K562 (cell line): ENCODE measurements around the gene DENND5B. TPM values are rescaled to one million over a fixed set of nuclear protein-coding genes. Genes with fewer than 3 reads are reported as not detected.
A peak's percentile ranks its signal among the peaks of the same experiment; 100 is the strongest.

Experiments
- ATAC-seq: fragments of 200-7000 bp; cut with Tn5 transposase; 3 replicates; pipeline ENCODE4 v1.9.1; 2020; ENCODE audit warnings: moderate library complexity
- BruUV-seq: library from RNA; stranded (reverse); fragments of 400-500 nt; replicated peaks from 2 replicates; lab custom pipeline; 2021; lab: Mats Ljungman, UMichigan
- CTCF ChIA-PET: fragments of 300-600 bp; formaldehyde crosslinking; extraction: SDS; loops from one replicate; lab custom pipeline; 2021; ENCODE audit warnings: low intra/inter-chr PET ratio; lab: Yijun Ruan, JAX
- POLR2A ChIA-PET: fragments of 300-600, 350-650 bp; sonication (Branson Sonifier 250); formaldehyde crosslinking; extraction: SDS; loops from one replicate; lab custom pipeline; 2021; ENCODE audit warnings: antibody characterized with exemption, inconsistent platforms; lab: Yijun Ruan, JAX
- DNase-seq, 4 experiments: peaks; one replicate each; pipeline versions ENCODE4 v3.0.0 to v3.0.0-alpha.2; 2011 to 2018; ENCODE audit warnings: low spot score in 3 of 4, mixed read lengths in 3 of 4; ENCODE audit errors: extremely low read depth in 1 of 4
- FAIRE-seq: peaks from 2 replicates; lab custom pipeline; 2011; peaks lifted over from hg19 to GRCh38; lab: Jason Lieb, UNC
- H2AFZ ChIP-seq: 2 replicates; pipeline ENCODE4 v1.6.0; 2011; ENCODE audit warnings: low read depth, low read length, control low read depth, inconsistent platforms
- H3K27ac ChIP-seq: fragments of 200-600 bp; 3 replicates; pipeline ENCODE4 v1.8.0; 2011; ENCODE audit warnings: low read depth, mild to moderate bottlenecking, control low read depth, inconsistent platforms, low read length, moderate library complexity, mixed read lengths; ENCODE audit errors: extremely low read depth
- H3K27me3 ChIP-seq, 2 experiments: fragments of 300-600 bp in 1 of 2; 2 replicates in 1 of 2; 3 replicates in 1 of 2; pipeline versions ENCODE4 v1.6.0 to v1.8.0; 2011; ENCODE audit warnings: inconsistent platforms in 2 of 2, low read length in 2 of 2, mild to moderate bottlenecking in 1 of 2, mixed read lengths in 1 of 2, moderate library complexity in 1 of 2; ENCODE audit not compliant: control insufficient read depth in 2 of 2, insufficient read depth in 2 of 2
- H3K36me3 ChIP-seq: fragments of 300-600 bp; 3 replicates; pipeline ENCODE4 v1.8.0; 2011; ENCODE audit warnings: mild to moderate bottlenecking, low read length, inconsistent platforms; ENCODE audit not compliant: control insufficient read depth, insufficient read depth
- H3K4me1 ChIP-seq, 2 experiments: fragments of 200-600 bp in 1 of 2; replicated peaks in 1 of 2; 2 replicates in 1 of 2; 3 replicates in 1 of 2; pipeline versions ENCODE4 v1.5.1 to v1.8.0; 2011; ENCODE audit warnings: inconsistent platforms in 2 of 2, low read length in 2 of 2, mild to moderate bottlenecking in 1 of 2, mixed read lengths in 1 of 2, moderate library complexity in 1 of 2; ENCODE audit not compliant: control insufficient read depth in 2 of 2, insufficient read depth in 2 of 2
- H3K4me2 ChIP-seq: 2 replicates; pipeline ENCODE4 v1.6.1; 2011; ENCODE audit warnings: low read length, control low read depth, inconsistent platforms, mixed read lengths; ENCODE audit not compliant: insufficient read depth
- H3K4me3 ChIP-seq: fragments of 200-600 bp; sonication (generic), shearing (Covaris generic); 2 replicates; pipeline ENCODE4 v1.5.1; 2016; ENCODE audit warnings: control low read depth, inconsistent platforms
- H3K79me2 ChIP-seq: fragments of 200-600 bp; 3 replicates; pipeline ENCODE4 v1.8.0; 2011; ENCODE audit warnings: low read length, inconsistent platforms; ENCODE audit not compliant: control insufficient read depth, insufficient read depth
- H3K9ac ChIP-seq, 2 experiments: 2 replicates each; pipeline versions ENCODE4 v1.6.0 to v1.6.1; 2011; ENCODE audit warnings: low read depth in 2 of 2, low read length in 2 of 2, control low read depth in 1 of 2, inconsistent platforms in 1 of 2, mild to moderate bottlenecking in 1 of 2, mixed read lengths in 1 of 2; ENCODE audit not compliant: insufficient read depth in 1 of 2
- H3K9me1 ChIP-seq: one replicate; pipeline ENCODE4 v1.6.0; 2011; ENCODE audit warnings: inconsistent platforms, mild to moderate bottlenecking, low read length, moderate library complexity; ENCODE audit not compliant: control insufficient read depth, insufficient read depth
- H3K9me3 ChIP-seq: replicated peaks from 2 replicates; pipeline ENCODE4 v1.5.1; 2011; ENCODE audit warnings: low read depth, low read length, inconsistent platforms; ENCODE audit not compliant: control insufficient read depth, insufficient read depth
- H4K20me1 ChIP-seq: replicated peaks from 2 replicates; pipeline ENCODE4 v1.6.1; 2011; ENCODE audit warnings: low read length, inconsistent platforms, mixed read lengths; ENCODE audit not compliant: control insufficient read depth, insufficient read depth
- BHLHE40 ChIP-seq: IDR thresholded peaks from 2 replicates; pipeline ENCODE4 v1.6.1; 2011; ENCODE audit warnings: low read length, improper control_type of control experiment
- CHD4 ChIP-seq: fragments of 200-600 bp; sonication (generic); IDR thresholded peaks from 3 replicates; pipeline ENCODE4 v1.6.1; 2012; ENCODE audit warnings: low read depth, mild to moderate bottlenecking, mixed read lengths, low read length, inconsistent platforms; ENCODE audit not compliant: insufficient read depth, insufficient replicate concordance, poor library complexity, severe bottlenecking
- CREB3L1 ChIP-seq: fragments of 450-650 bp; IDR thresholded peaks from 2 replicates; pipeline ENCODE4 v1.6.1; 2014; ENCODE audit warnings: low read depth, mild to moderate bottlenecking, moderate library complexity, borderline replicate concordance
- FOXK2 ChIP-seq, 2 experiments: fragments of 450-650 bp; IDR thresholded peaks in 1 of 2; conservative IDR thresholded peaks in 1 of 2; 2 replicates each; pipeline ENCODE4 v1.6.1; 2016; ENCODE audit warnings: low read depth in 2 of 2, mild to moderate bottlenecking in 1 of 2
- ID3 ChIP-seq, 2 experiments: fragments of 250-450 bp in 1 of 2; fragments of 450-650 bp in 1 of 2; sonication (Bioruptor Pico) in 1 of 2; IDR thresholded peaks; 2 replicates each; pipeline versions ENCODE4 v1.6.1 to v1.8.0; 2016 to 2021; ENCODE audit warnings: mild to moderate bottlenecking in 2 of 2, moderate library complexity in 2 of 2, missing compliant biosample characterization in 1 of 2, missing genetic modification characterization in 1 of 2
- KLF16 ChIP-seq: IDR thresholded peaks from 2 replicates; pipeline ENCODE4 v1.6.1; 2016; ENCODE audit warnings: antibody characterized with exemption
- MTA3 ChIP-seq: fragments of 450-650 bp; formaldehyde crosslinking; IDR thresholded peaks from 2 replicates; pipeline ENCODE4 v1.6.1; 2017; ENCODE audit warnings: mild to moderate bottlenecking, borderline replicate concordance
- POU5F1 ChIP-seq: fragments of 150-350 bp; IDR thresholded peaks from 2 replicates; pipeline ENCODE4 v1.6.1; 2014; ENCODE audit warnings: borderline replicate concordance, low read length, low read depth, mild to moderate bottlenecking; ENCODE audit not compliant: partially characterized antibody
- PPARD ChIP-seq: fragments of 250-450 bp; sonication (Bioruptor Pico); IDR thresholded peaks from 2 replicates; pipeline ENCODE4 v1.8.0; 2022; ENCODE audit warnings: inconsistent platforms, mild to moderate bottlenecking, moderate library complexity
- RFX5 ChIP-seq: IDR thresholded peaks from 2 replicates; pipeline ENCODE4 v1.6.1; 2011; ENCODE audit warnings: low read depth, mild to moderate bottlenecking, improper control_type of control experiment, low read length
- SIRT6 ChIP-seq: IDR thresholded peaks from one replicate; pipeline ENCODE4 v1.6.1; 2012; ENCODE audit warnings: low read depth, mild to moderate bottlenecking, control low read depth, inconsistent platforms, low read length, moderate library complexity
- SRSF1 ChIP-seq: fragments of 200-400 bp; formaldehyde crosslinking; IDR thresholded peaks from 2 replicates; pipeline ENCODE4 v1.6.1; 2017; ENCODE audit warnings: mild to moderate bottlenecking, low read depth, low read length, moderate library complexity
- TAF7 ChIP-seq: fragments of 450-650 bp; IDR thresholded peaks from 2 replicates; pipeline ENCODE4 v1.6.1; 2016; ENCODE audit warnings: missing genetic modification characterization, missing compliant biosample characterization
- YY1 ChIP-seq, 3 experiments: IDR thresholded peaks; 2 replicates each; pipeline ENCODE4 v1.6.1; 2011; ENCODE audit warnings: low read length in 2 of 3, mild to moderate bottlenecking in 2 of 3, moderate library complexity in 2 of 3, borderline replicate concordance in 1 of 3, control low read depth in 1 of 3, low read depth in 1 of 3; ENCODE audit not compliant: insufficient read depth in 3 of 3, insufficient replicate concordance in 2 of 3, control insufficient read depth in 1 of 3, insufficient read length in 1 of 3; ENCODE audit errors: extremely low read depth in 1 of 3
- ZNF445 ChIP-seq: fragments of 250-450 bp; sonication (Bioruptor Pico); IDR thresholded peaks from 2 replicates; pipeline ENCODE4 v1.4.0; 2020; ENCODE audit warnings: low read depth, mild to moderate bottlenecking, moderate library complexity
- ZNF830 ChIP-seq: fragments of 250-450 bp; sonication (Bioruptor Pico); IDR thresholded peaks from 2 replicates; pipeline ENCODE4 v1.5.0; 2021; ENCODE audit warnings: mild to moderate bottlenecking
- WGBS: fragments of 100-300 bp; shearing (Covaris generic); methylation state at CpG from one replicate; pipeline ENCODE4 v1.1.6; 2016; ENCODE audit warnings: low coverage, mixed read lengths; ENCODE audit not compliant: insufficient coverage; ENCODE audit errors: missing lambda C conversion rate; 5-methylcytosine and 5-hydroxymethylcytosine counted together
- in situ Hi-C: fragments of 300-500 bp; cut with MboI; formaldehyde crosslinking; loops from 4 replicates; pipeline ENCODE4 v1.15.0; 2018; ENCODE audit warnings: inconsistent platforms, mixed read lengths
- intact Hi-C: fragments of 100-400 bp; cut with micrococcal nuclease; formaldehyde crosslinking; loops from 2 replicates; pipeline ENCODE4 v1.14.2; 2022
- polyA plus RNA-seq, 8 experiments: library from polyadenylated mRNA; depleted of rRNA in 4 of 8; stranded (reverse) in 5 of 8; unstranded in 3 of 8; fragments of >200 nt; fragmentation: Nextera tagmentation in 2 of 8; fragmentation: Illumina TruSeq in 1 of 8; extraction: Ambion mirVana in 2 of 8; extraction: Trizol in 1 of 8; gene quantifications; 2 replicates each; pipeline versions ENCODE4 v1.2.1 to v1.2.3, GENCODE V29; 2011 to 2014; ENCODE audit warnings: inconsistent platforms in 1 of 8, missing spikeins in 1 of 8
- total RNA-seq, 7 experiments: library from RNA; depleted of rRNA in 6 of 7; stranded (reverse); fragments of >200 nt in 6 of 7; fragmentation: Illumina TruSeq in 2 of 7; extraction: Trizol in 2 of 7; gene quantifications; 2 replicates each; pipeline versions ENCODE4 v1.2.1 to v1.2.3, GENCODE V29; 2011 to 2021; ENCODE audit warnings: low replicate concordance in 1 of 7
- TF ChIP-seq, protein P1 (sequence below): fragments of 250-450 bp; sonication (Bioruptor Pico); IDR thresholded peaks from 2 replicates; pipeline ENCODE4 v1.5.0; 2021

DENND5B gene
- total and polyA plus RNA-seq, 9 of the 15 experiments (the other 6 are each of a cell fraction or from before 2014, with no cell fraction given) = 0.99 to 6.0 (median 3.6) TPM

GRCh38 chr12:31361730-31362114 lies 229.2 kb downstream of the DENND5B start:
- ATAC-seq (no peak), FAIRE-seq (no peak), DNase-seq (no peak)
- H3K9me1 ChIP-seq = no peaks in the 10 kb centered on the region
- H3K79me2 ChIP-seq = no peaks in the 10 kb centered on the region
- peak overlapping the region; percentile 98 for H2AFZ ChIP-seq
- H3K9ac ChIP-seq = peak overlapping the region in 1 of 2 experiments; percentile 51; a peak in 1 of 4 replicates
- H3K27ac ChIP-seq = no peak overlapping the region
- POLR2A ChIA-PET = interaction anchor here (0.6 to 2.0 kb wide), 3 partner anchors 9 to 1040 kb away, joined by 3 to 7 read pairs (median 3); no protein-coding TSS in a partner anchor
- no TSS peak for BruUV-seq
- H3K9me3 ChIP-seq = no peaks in the 10 kb centered on the region
- H3K4me1 ChIP-seq = peaks cover 11 to 12% of the 10 kb centered on the region in 2 experiments; a peak in 3 of 5 replicates
- peak overlapping the region; percentile 64; the same call in 1 of the 2 replicates for H3K4me2 ChIP-seq
- no peaks in the 10 kb centered on the region for H3K36me3 ChIP-seq
- in situ Hi-C loops (no loop called here), intact Hi-C loops (no loop called here)
- no peaks in the 10 kb centered on the region for H3K27me3 ChIP-seq
- no peaks in the 10 kb centered on the region for H4K20me1 ChIP-seq
- CTCF ChIA-PET = no interaction called here
- H3K4me3 ChIP-seq = no peak overlapping the region
- 74% methylated on average over 12 of the region's 14 CpGs for WGBS
- no peak for TF ChIP-seq POU5F1
- TF ChIP-seq CHD4 = no peak
- TF ChIP-seq FOXK2 (conservative IDR thresholded peaks at IDR 0.05 in 1 of 2, IDR thresholded peaks at IDR 0.05 in 1 of 2; ENCODE audit: low read depth in 2 of 2) = no peak
- no peak for TF ChIP-seq RFX5
- no peak for TF ChIP-seq ID3 (CRISPR knock-in tag; IDR thresholded peaks at IDR 0.05)
- TF ChIP-seq ID3 (tag; IDR thresholded peaks at IDR 0.05) = no peak
- TF ChIP-seq KLF16 = no peak
- no peak for TF ChIP-seq BHLHE40
- no peak for TF ChIP-seq ZNF445
- no peak for TF ChIP-seq SRSF1
- TF ChIP-seq TAF7 = no peak
- no peak for TF ChIP-seq PPARD (CRISPR knock-in tag)
- no peak for TF ChIP-seq YY1 (IDR thresholded peaks at IDR 0.05; ENCODE audit: borderline replicate concordance in 1 of 3, control insufficient read depth in 1 of 3, extremely low read depth in 1 of 3, insufficient read depth in 3 of 3, insufficient read length in 1 of 3, insufficient replicate concordance in 2 of 3, low read depth in 1 of 3, low read length in 2 of 3)
- TF ChIP-seq MTA3 = no peak
- no peak for TF ChIP-seq ZNF830 (CRISPR knock-in tag)
- TF ChIP-seq SIRT6 = no peak
- TF ChIP-seq, protein P1, sequence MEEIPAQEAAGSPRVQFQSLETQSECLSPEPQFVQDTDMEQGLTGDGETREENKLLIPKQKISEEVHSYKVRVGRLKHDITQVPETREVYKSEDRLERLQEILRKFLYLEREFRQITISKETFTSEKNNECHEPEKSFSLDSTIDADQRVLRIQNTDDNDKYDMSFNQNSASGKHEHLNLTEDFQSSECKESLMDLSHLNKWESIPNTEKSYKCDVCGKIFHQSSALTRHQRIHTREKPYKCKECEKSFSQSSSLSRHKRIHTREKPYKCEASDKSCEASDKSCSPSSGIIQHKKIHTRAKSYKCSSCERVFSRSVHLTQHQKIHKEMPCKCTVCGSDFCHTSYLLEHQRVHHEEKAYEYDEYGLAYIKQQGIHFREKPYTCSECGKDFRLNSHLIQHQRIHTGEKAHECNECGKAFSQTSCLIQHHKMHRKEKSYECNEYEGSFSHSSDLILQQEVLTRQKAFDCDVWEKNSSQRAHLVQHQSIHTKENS (CRISPR knock-in tag) = no peak
- TF ChIP-seq CREB3L1 = no peak
